Natural killer cell treated with Interleukin-12 subunit alpha and Interleukin-12 subunit beta and Interleukin-15 and Interleukin-18, amount 100 ng/mL, for 72 hours (primary cell): Measurements from ENCODE around the gene LRRC36. TPM values are rescaled to one million over a fixed set of nuclear protein-coding genes. Genes with fewer than 3 reads are reported as not detected.

ENCODE experiments used
- ATAC-seq, 2 donors: fragments of 150-1000 bp; cut with Tn5 transposase in 1 of 2; sonication (Bioruptor Pico), chemical (Tn5 transposase) in 1 of 2; 2 replicates each; pipeline ENCODE4 v1.10.0; 2021
- DNase-seq: peaks from one replicate; pipeline ENCODE4 v3.0.0; 2022; ENCODE audit warnings: low spot score
- H3K27ac Mint-ChIP-seq, 2 donors: 1 replicate in 1 of 2; 2 replicates in 1 of 2; pipeline ENCODE4 v1.8.0; 2022; ENCODE audit warnings: mixed read lengths in 2 of 2, mild to moderate bottlenecking in 1 of 2, moderate library complexity in 1 of 2
- H3K27me3 Mint-ChIP-seq, 2 donors: 1 replicate in 1 of 2; 2 replicates in 1 of 2; pipeline ENCODE4 v1.8.0; 2022; ENCODE audit warnings: mixed read lengths in 2 of 2
- H3K36me3 Mint-ChIP-seq: one replicate; pipeline ENCODE4 v1.8.0; 2022; ENCODE audit warnings: mixed read lengths
- H3K4me1 Mint-ChIP-seq, 2 donors: 1 replicate in 1 of 2; 2 replicates in 1 of 2; pipeline ENCODE4 v1.8.0; 2022; ENCODE audit warnings: low read depth in 2 of 2, mixed read lengths in 2 of 2, mild to moderate bottlenecking in 1 of 2
- H3K4me3 Mint-ChIP-seq: one replicate; pipeline ENCODE4 v1.8.0; 2022; ENCODE audit warnings: mixed read lengths
- H3K9me3 Mint-ChIP-seq: 2 replicates; pipeline ENCODE4 v1.8.0; 2022; ENCODE audit warnings: mixed read lengths
- total RNA-seq, 2 donors: library from RNA; stranded (reverse); gene quantifications; one replicate each; pipeline ENCODE4 v1.2.3, GENCODE V29; 2022

The LRRC36 gene
- total RNA-seq, 2 donors from 2014 or later: 0.61 TPM; not detected in 1

- no peak for ATAC-seq
- H3K27ac Mint-ChIP-seq: no peak overlapping the region
- H3K9me3 Mint-ChIP-seq: no peaks in the 10 kb centered on the region
- no peaks in the 10 kb centered on the region for H3K36me3 Mint-ChIP-seq
- peaks cover 6 to 8% of the 10 kb centered on the region in 2 donors for H3K4me1 Mint-ChIP-seq
- peaks cover 14 to 18% of the 10 kb centered on the region in 2 donors for H3K27me3 Mint-ChIP-seq
- DNase-seq: no peak
- H3K4me3 Mint-ChIP-seq: peak overlapping the region; percentile 78
Measured at GRCh38 chr16:67393788-67394154, 67.2 kb downstream of the LRRC36 start.

- Mint-ChIP-seq H3K27me3 (peaks cover 14 to 18% of the 10 kb centered on the region in 2 donors), H3K27ac (no peak overlapping the region), H3K4me1 (peaks cover 6 to 8% of the 10 kb centered on the region in 2 donors), H3K4me3 (peak overlapping the region; percentile 78), H3K36me3 (no peaks in the 10 kb centered on the region), H3K9me3 (no peaks in the 10 kb centered on the region)
- DNase-seq: no peak
- no peak for ATAC-seq
Measured at GRCh38 chr16:67394155-67395104, 67.8 kb downstream of the LRRC36 start.

- Mint-ChIP-seq H3K27ac (no peak overlapping the region), H3K36me3 (no peaks in the 10 kb centered on the region), H3K4me3 (no peak overlapping the region), H3K9me3 (no peaks in the 10 kb centered on the region), H3K4me1 (peaks cover 6 to 8% of the 10 kb centered on the region in 2 donors), H3K27me3 (peaks cover 14 to 18% of the 10 kb centered on the region in 2 donors)
- no peak for ATAC-seq
- DNase-seq: no peak
Measured at GRCh38 chr16:67395105-67395457, 68.5 kb downstream of the LRRC36 start.

GRCh38 chr16:67395458-67396158 is 69.0 kb downstream of the LRRC36 start:
- ATAC-seq: no peak
- Mint-ChIP-seq H3K27me3 (peaks cover 11 to 18% of the 10 kb centered on the region in 2 donors), H3K27ac (no peak overlapping the region), H3K36me3 (no peaks in the 10 kb centered on the region), H3K4me3 (no peak overlapping the region), H3K9me3 (no peaks in the 10 kb centered on the region), H3K4me1 (peaks cover 4 to 6% of the 10 kb centered on the region in 2 donors)
- DNase-seq: no peak

GRCh38 chr16:67396159-67397035 is 69.8 kb downstream of the LRRC36 start:
- Mint-ChIP-seq H3K4me1 (peaks cover 4 to 6% of the 10 kb centered on the region in 2 donors), H3K9me3 (no peaks in the 10 kb centered on the region), H3K27ac (no peak overlapping the region), H3K27me3 (peaks cover 11 to 18% of the 10 kb centered on the region in 2 donors), H3K4me3 (no peak overlapping the region), H3K36me3 (no peaks in the 10 kb centered on the region)
- DNase-seq (no peak), ATAC-seq (no peak)

GRCh38 chr16:67397036-67397801 is 70.6 kb downstream of the LRRC36 start:
- ATAC-seq: no peak

GRCh38 chr16:67397812-67398545 is 71.4 kb downstream of the LRRC36 start:
- ATAC-seq: no peak
- H3K9me3 Mint-ChIP-seq: no peaks in the 10 kb centered on the region
- peaks cover 4 to 6% of the 10 kb centered on the region in 2 donors for H3K4me1 Mint-ChIP-seq
- H3K4me3 Mint-ChIP-seq: no peak overlapping the region
- DNase-seq: no peak
- H3K27me3 Mint-ChIP-seq: peaks cover 8 to 16% of the 10 kb centered on the region in 2 donors
- no peak overlapping the region for H3K27ac Mint-ChIP-seq
- no peaks in the 10 kb centered on the region for H3K36me3 Mint-ChIP-seq

More at GRCh38 chr16:67397036-67397801, 70.6 kb downstream of the LRRC36 start:
- H3K27me3 Mint-ChIP-seq: peaks cover 12 to 22% of the 10 kb centered on the region in 2 donors
- H3K4me1 Mint-ChIP-seq: peaks cover 4 to 6% of the 10 kb centered on the region in 2 donors
- H3K9me3 Mint-ChIP-seq: no peaks in the 10 kb centered on the region
- H3K4me3 Mint-ChIP-seq: no peak overlapping the region
- H3K27ac Mint-ChIP-seq: no peak overlapping the region
- DNase-seq: no peak
- no peaks in the 10 kb centered on the region for H3K36me3 Mint-ChIP-seq

- Mint-ChIP-seq H3K4me1 (peaks cover 4 to 6% of the 10 kb centered on the region in 2 donors), H3K27ac (no peak overlapping the region), H3K36me3 (no peaks in the 10 kb centered on the region), H3K9me3 (no peaks in the 10 kb centered on the region), H3K27me3 (peaks cover 10 to 16% of the 10 kb centered on the region in 2 donors), H3K4me3 (no peak overlapping the region)
- DNase-seq (no peak), ATAC-seq (no peak)
Measured at GRCh38 chr16:67398546-67399217, 72.1 kb downstream of the LRRC36 start.

- peaks cover under 1 to 2% of the 10 kb centered on the region in 2 donors for H3K4me1 Mint-ChIP-seq
- H3K27me3 Mint-ChIP-seq: peaks cover 6 to 11% of the 10 kb centered on the region in 2 donors
- H3K27ac Mint-ChIP-seq: no peak overlapping the region
- ATAC-seq (peak; percentile 67 to 69), DNase-seq (no peak)
- H3K4me3 Mint-ChIP-seq: no peak overlapping the region
- H3K36me3 Mint-ChIP-seq: no peaks in the 10 kb centered on the region
- no peaks in the 10 kb centered on the region for H3K9me3 Mint-ChIP-seq
Measured at GRCh38 chr16:67399218-67399733, 72.7 kb downstream of the LRRC36 start.

- Mint-ChIP-seq H3K27ac (no peak overlapping the region), H3K4me1 (no peaks in the 10 kb centered on the region), H3K9me3 (no peaks in the 10 kb centered on the region), H3K36me3 (no peaks in the 10 kb centered on the region), H3K27me3 (peaks cover 6 to 10% of the 10 kb centered on the region in 2 donors), H3K4me3 (no peak overlapping the region)
- no peak for ATAC-seq
- DNase-seq: no peak
Measured at GRCh38 chr16:67399749-67400704, 73.4 kb downstream of the LRRC36 start.

- Mint-ChIP-seq H3K4me3 (no peak overlapping the region), H3K27me3 (peaks cover 6 to 10% of the 10 kb centered on the region in 2 donors), H3K27ac (no peak overlapping the region), H3K36me3 (no peaks in the 10 kb centered on the region), H3K4me1 (no peaks in the 10 kb centered on the region), H3K9me3 (no peaks in the 10 kb centered on the region)
- ATAC-seq: no peak
- no peak for DNase-seq
Measured at GRCh38 chr16:67400901-67401300, 74.3 kb downstream of the LRRC36 start.
